ENCODE data around the gene WDSUB1.

Gene WDSUB1

DNA sequence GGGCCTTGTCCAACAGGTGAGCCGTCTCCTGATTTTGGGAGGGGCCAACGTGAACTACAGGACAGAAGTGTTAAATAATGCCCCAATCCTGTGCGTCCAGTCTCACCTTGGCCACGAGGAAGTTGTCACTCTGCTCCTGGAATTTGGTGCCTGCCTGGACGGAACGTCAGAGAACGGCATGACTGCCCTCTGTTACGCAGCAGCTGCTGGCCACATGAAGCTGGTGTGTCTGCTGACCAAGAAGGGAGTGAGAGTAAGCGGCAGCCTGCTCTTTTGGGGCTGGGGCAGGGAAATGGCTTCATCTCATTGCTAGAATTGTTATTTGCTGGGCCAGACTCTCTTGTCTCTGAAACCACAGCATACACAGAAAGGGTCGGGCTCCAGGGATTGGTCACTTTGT lies 92.3 kb downstream of the WDSUB1 start:
- H3K36me3 ChIP-seq (ENCODE audit: insufficient read depth, low read length) = peaks cover 20% of the 10 kb centered on the region
- H3K4me1 ChIP-seq (ENCODE audit: insufficient read depth, low read length) = no peaks in the 10 kb centered on the region
- H3K4me3 ChIP-seq (ENCODE audit: low read length) = no peak overlapping the region
- H3K27me3 ChIP-seq (ENCODE audit: insufficient read depth, low read length) = no peaks in the 10 kb centered on the region
- H3K9me3 ChIP-seq (ENCODE audit: low read length) = no peaks in the 10 kb centered on the region
- no peak overlapping the region for H2AFZ ChIP-seq (ENCODE audit: low read depth, low read length)

DNA sequence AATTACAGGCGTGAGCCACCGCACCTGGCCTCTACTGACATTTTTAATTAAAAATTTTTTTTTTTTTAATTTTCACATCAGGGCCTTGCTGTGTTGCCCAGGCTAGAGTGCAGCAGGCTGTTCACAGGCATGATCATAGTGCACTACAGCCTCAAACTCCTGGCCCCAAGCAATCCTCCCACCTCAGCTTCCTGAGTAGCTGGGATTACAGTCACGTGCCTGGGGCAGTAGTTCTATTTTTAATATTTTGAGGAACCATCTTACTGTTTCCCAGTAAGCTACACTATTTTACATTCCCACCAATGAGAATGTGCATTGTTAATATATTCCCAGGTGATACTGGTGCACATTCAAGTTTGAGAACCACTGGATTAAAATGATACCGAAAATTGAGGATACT lies 92.7 kb downstream of the WDSUB1 start:
- no peak overlapping the region for H2AFZ ChIP-seq (ENCODE audit: low read depth, low read length)
- no peaks in the 10 kb centered on the region for H3K9me3 ChIP-seq (ENCODE audit: low read length)
- peaks cover 20% of the 10 kb centered on the region for H3K36me3 ChIP-seq (ENCODE audit: insufficient read depth, low read length)
- no peaks in the 10 kb centered on the region for H3K4me1 ChIP-seq (ENCODE audit: insufficient read depth, low read length)
- H3K4me3 ChIP-seq (ENCODE audit: low read length) = no peak overlapping the region
- H3K27me3 ChIP-seq (ENCODE audit: insufficient read depth, low read length) = no peaks in the 10 kb centered on the region

DNA sequence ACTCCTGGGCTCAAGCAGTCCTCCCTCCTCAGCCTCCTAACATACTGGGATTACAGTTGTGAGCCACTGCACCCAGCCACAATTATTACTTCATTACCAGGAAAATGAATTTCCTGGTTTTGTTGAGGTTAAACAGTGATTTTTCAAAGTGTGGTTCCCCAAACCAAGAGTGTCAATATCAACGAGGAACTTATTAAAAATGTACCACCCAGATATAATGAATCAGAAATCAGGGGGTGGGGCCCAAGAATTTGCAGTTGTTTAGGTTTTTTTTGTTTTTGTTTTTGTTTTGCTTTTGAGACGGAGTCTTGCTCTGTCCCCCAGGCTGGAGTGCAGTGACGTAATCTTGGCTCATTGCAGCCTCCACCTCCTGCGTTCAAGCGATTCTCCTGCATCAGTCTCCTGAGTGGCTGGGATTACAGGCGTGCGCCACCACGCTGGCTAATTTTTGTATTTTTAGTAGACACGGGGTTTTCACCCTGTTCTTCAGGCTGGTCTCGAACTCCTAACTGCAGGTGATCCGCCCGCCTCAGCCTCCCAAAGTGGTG lies 94.1 kb downstream of the WDSUB1 start:
- Histone ChIP-seq H3K4me3 (ENCODE audit: low read length) (no peak overlapping the region), H3K36me3 (ENCODE audit: insufficient read depth, low read length) (peaks cover 18% of the 10 kb centered on the region), H3K27me3 (ENCODE audit: insufficient read depth, low read length) (no peaks in the 10 kb centered on the region), H3K4me1 (ENCODE audit: insufficient read depth, low read length) (no peaks in the 10 kb centered on the region), H2AFZ (ENCODE audit: low read depth, low read length) (no peak overlapping the region), H3K9me3 (ENCODE audit: low read length) (no peaks in the 10 kb centered on the region)

DNA sequence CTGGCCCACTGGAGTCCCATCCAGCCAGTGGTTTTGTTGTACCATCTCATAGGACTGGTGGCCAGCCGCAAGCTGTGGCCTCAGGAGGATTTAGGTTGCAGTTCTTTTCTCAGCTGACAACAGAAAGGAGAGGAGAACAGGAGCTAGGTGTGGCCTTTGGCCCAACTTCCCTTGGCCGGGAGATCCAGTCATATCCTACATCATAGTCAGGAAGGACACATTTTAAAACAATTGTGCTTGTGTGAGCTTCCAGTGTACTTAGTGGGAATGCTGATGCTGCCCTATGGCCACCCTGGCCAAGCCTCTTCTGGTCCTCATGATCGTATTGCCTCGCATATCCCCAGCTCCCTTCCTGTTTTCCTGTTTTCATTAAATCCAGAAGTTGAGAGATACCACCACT lies 98.1 kb downstream of the WDSUB1 start:
- Histone ChIP-seq H3K36me3 (ENCODE audit: insufficient read depth, low read length) (peaks cover 18% of the 10 kb centered on the region), H2AFZ (ENCODE audit: low read depth, low read length) (no peak overlapping the region), H3K9me3 (ENCODE audit: low read length) (no peaks in the 10 kb centered on the region), H3K4me1 (ENCODE audit: insufficient read depth, low read length) (no peaks in the 10 kb centered on the region), H3K27me3 (ENCODE audit: insufficient read depth, low read length) (no peaks in the 10 kb centered on the region), H3K4me3 (ENCODE audit: low read length) (no peak overlapping the region)

DNA sequence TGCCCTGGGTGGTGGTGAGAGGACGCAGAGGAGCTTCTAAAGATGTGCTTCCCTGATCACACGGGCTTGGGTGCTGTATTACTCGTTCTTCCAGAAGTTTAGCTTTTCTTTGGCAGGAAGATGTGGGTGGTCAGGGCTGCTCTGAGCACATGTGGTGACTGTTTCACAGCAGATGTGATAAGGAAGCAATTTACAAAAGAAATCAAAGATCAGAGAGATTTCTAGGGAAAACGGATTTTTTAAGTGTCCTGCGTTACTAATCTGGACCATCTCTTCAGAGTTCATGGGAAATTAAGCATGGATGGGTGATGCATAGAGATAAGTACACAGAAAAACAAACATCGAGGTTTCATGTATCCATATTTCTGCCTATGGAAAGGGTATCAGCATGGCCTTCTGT lies 99.4 kb downstream of the WDSUB1 start:
- Histone ChIP-seq H3K4me1 (ENCODE audit: insufficient read depth, low read length) (no peaks in the 10 kb centered on the region), H2AFZ (ENCODE audit: low read depth, low read length) (no peak overlapping the region), H3K27me3 (ENCODE audit: insufficient read depth, low read length) (no peaks in the 10 kb centered on the region), H3K9me3 (ENCODE audit: low read length) (no peaks in the 10 kb centered on the region), H3K36me3 (ENCODE audit: insufficient read depth, low read length) (peaks cover 18% of the 10 kb centered on the region), H3K4me3 (ENCODE audit: low read length) (no peak overlapping the region)

DNA sequence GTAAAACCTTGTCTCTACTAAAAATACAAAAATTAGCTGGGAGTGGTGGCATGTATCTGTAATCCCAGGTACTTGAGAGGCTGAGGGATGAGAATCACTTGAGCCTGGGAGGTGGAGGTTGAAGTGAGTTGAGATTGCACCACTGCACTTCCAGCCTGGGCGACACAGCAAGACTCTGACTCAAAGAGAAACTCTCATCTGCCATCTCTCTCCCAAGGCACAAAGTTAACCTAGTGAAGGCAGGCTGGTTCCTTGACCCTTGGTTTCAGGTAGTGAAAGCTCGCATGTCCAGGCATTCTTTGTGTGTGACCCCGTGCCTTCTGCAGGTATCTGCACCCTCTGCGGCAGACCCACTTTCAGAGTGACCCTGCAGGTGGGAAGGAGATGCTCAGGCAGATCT lies 100.0 kb downstream of the WDSUB1 start:
- no peaks in the 10 kb centered on the region for H3K4me1 ChIP-seq (ENCODE audit: insufficient read depth, low read length)
- H3K4me3 ChIP-seq (ENCODE audit: low read length) = no peak overlapping the region
- H3K27me3 ChIP-seq (ENCODE audit: insufficient read depth, low read length) = no peaks in the 10 kb centered on the region
- peaks cover 18% of the 10 kb centered on the region for H3K36me3 ChIP-seq (ENCODE audit: insufficient read depth, low read length)
- no peak overlapping the region for H2AFZ ChIP-seq (ENCODE audit: low read depth, low read length)
- H3K9me3 ChIP-seq (ENCODE audit: low read length) = no peaks in the 10 kb centered on the region

Measured in neuron (in vitro differentiated cells).